Measurements from ENCODE around the gene ADSL. TPM values are rescaled to one million over a fixed set of nuclear protein-coding genes. Genes with fewer than 3 reads are reported as not detected.

ADSL gene
- total and polyA plus RNA-seq, 9 of the 15 experiments (the other 6 are each of a cell fraction or from before 2014, with no cell fraction given): 112 to 322 (median 146) TPM

DNA sequence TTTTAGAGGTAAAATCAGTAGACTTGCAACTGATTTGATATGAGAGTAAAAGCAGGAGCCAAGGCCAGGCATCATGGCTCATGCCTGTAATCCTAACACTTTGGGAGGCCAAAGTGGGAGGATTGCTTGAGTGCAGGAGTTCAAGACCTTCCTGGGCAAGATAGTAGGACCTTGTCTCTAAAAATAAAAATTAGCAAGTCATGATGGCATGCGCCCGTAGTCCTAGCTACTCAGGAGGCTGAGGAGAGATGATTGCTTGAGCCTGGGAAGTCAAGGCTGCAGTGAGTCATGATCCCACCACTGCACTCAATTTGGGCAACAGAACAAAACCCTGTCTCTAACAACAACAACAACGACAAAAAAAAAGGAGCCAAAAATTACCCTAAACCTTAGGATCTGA, 37.6 kb downstream of the ADSL start (continued):
- TF ChIP-seq ARID1B (IDR thresholded peaks at IDR 0.05): peak; percentile 66
- TF ChIP-seq TCF3 (CRISPR knock-in tag; IDR thresholded peaks at IDR 0.05): peak; percentile 42; the same call in 1 of the 2 replicates
- TF ChIP-seq TGIF2 (CRISPR knock-in tag; IDR thresholded peaks at IDR 0.05): no peak
- TF ChIP-seq MAFG (tag; conservative IDR thresholded peaks at IDR 0.05): peak; percentile 88
- TF ChIP-seq ZNF551 (CRISPR knock-in tag; IDR thresholded peaks at IDR 0.05): no peak
- TF ChIP-seq SRF (CRISPR knock-in tag; IDR thresholded peaks at IDR 0.05): no peak
- no peak for TF ChIP-seq TCF7 (IDR thresholded peaks at IDR 0.05; ENCODE audit: borderline replicate concordance)
- 0 out of 2 replicates have a peak, but pooled peaks have one; percentile 17 for TF ChIP-seq NCOR1 (IDR thresholded peaks at IDR 0.05)
- no peak for TF ChIP-seq ADNP (tag; IDR thresholded peaks at IDR 0.05)
- no peak for TF ChIP-seq YBX1 (IDR thresholded peaks at IDR 0.05)
- no peak for TF ChIP-seq MED1 (CRISPR knock-in tag; IDR thresholded peaks at IDR 0.05; ENCODE audit: borderline replicate concordance)
- TF ChIP-seq NRF1 (conservative IDR thresholded peaks at IDR 0.05 in 1 of 2, IDR thresholded peaks at IDR 0.05 in 1 of 2): peak; percentile 43 to 54; a peak in 3 of 4 replicates
- TF ChIP-seq SMARCE1 (IDR thresholded peaks at IDR 0.05): peak; percentile 48; the same call in 1 of the 2 replicates
- TF ChIP-seq, protein P1, sequence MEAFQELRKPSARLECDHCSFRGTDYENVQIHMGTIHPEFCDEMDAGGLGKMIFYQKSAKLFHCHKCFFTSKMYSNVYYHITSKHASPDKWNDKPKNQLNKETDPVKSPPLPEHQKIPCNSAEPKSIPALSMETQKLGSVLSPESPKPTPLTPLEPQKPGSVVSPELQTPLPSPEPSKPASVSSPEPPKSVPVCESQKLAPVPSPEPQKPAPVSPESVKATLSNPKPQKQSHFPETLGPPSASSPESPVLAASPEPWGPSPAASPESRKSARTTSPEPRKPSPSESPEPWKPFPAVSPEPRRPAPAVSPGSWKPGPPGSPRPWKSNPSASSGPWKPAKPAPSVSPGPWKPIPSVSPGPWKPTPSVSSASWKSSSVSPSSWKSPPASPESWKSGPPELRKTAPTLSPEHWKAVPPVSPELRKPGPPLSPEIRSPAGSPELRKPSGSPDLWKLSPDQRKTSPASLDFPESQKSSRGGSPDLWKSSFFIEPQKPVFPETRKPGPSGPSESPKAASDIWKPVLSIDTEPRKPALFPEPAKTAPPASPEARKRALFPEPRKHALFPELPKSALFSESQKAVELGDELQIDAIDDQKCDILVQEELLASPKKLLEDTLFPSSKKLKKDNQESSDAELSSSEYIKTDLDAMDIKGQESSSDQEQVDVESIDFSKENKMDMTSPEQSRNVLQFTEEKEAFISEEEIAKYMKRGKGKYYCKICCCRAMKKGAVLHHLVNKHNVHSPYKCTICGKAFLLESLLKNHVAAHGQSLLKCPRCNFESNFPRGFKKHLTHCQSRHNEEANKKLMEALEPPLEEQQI (IDR thresholded peaks at IDR 0.05): no peak
- TF ChIP-seq HSF4 (CRISPR knock-in tag; IDR thresholded peaks at IDR 0.05; ENCODE audit: borderline replicate concordance): no peak
- no peak for TF ChIP-seq HDAC8 (tag; IDR thresholded peaks at IDR 0.05)

Data from K562 (cell line).